ENCODE results near the gene SLC34A2. TPM values are rescaled to one million over a fixed set of nuclear protein-coding genes. Genes with fewer than 3 reads are reported as not detected.
A peak's percentile ranks its signal among the peaks of the same experiment; 100 is the strongest.
"Not testable (repeated sequence)": the region's sequence is repeated elsewhere in the genome, so short reads cannot be mapped to it uniquely, and the experiment has no call there.

Gene SLC34A2
- total RNA-seq, 1 experiment from 2014 or later, result not detected

GRCh38 chr4:25661441-25661840 lies 5.8 kb downstream of the SLC34A2 start:
- DNase-seq (ENCODE audit: low read depth), result not testable (repeated sequence)

GRCh38 chr4:25662306-25662705 lies 6.7 kb downstream of the SLC34A2 start:
- DNase-seq (ENCODE audit: low read depth), result no peak

- DNase-seq (ENCODE audit: low read depth), result no peak
These were observed 8.1 kb downstream of the SLC34A2 start for GRCh38 chr4:25663781-25664180.

GRCh38 chr4:25666031-25666630 lies 10.5 kb downstream of the SLC34A2 start:
- no peak for DNase-seq (ENCODE audit: low read depth)

GRCh38 chr4:25667931-25668557 lies 12.4 kb downstream of the SLC34A2 start:
- DNase-seq (ENCODE audit: low read depth), result peak; percentile 33

- no peak for DNase-seq (ENCODE audit: low read depth)
These were observed 15.3 kb downstream of the SLC34A2 start for GRCh38 chr4:25670991-25671390.

GRCh38 chr4:25672756-25673155 lies 17.1 kb downstream of the SLC34A2 start:
- DNase-seq (ENCODE audit: low read depth), result no peak

- no peak for DNase-seq (ENCODE audit: low read depth)
These were observed 18.7 kb downstream of the SLC34A2 start for GRCh38 chr4:25674386-25674785.

GRCh38 chr4:25676221-25676620 lies 20.6 kb downstream of the SLC34A2 start:
- DNase-seq (ENCODE audit: low read depth), result no peak

GRCh38 chr4:25677157-25677556 lies 21.5 kb downstream of the SLC34A2 start:
- DNase-seq (ENCODE audit: low read depth), result no peak

- DNase-seq (ENCODE audit: low read depth), result no peak
These were observed 22.3 kb downstream of the SLC34A2 start for GRCh38 chr4:25677943-25678342.

GRCh38 chr4:25687773-25688172 lies 32.1 kb downstream of the SLC34A2 start:
- DNase-seq (ENCODE audit: low read depth), result no peak

GRCh38 chr4:25694466-25694865 lies 38.8 kb downstream of the SLC34A2 start:
- DNase-seq (ENCODE audit: low read depth), result peak; percentile 30

GRCh38 chr4:25696409-25696808 lies 40.8 kb downstream of the SLC34A2 start:
- no peak for DNase-seq (ENCODE audit: low read depth)

GRCh38 chr4:25697516-25697915 lies 41.9 kb downstream of the SLC34A2 start:
- DNase-seq (ENCODE audit: low read depth), result no peak

GRCh38 chr4:25700661-25701060 lies 45.0 kb downstream of the SLC34A2 start:
- no peak for DNase-seq (ENCODE audit: low read depth)

GRCh38 chr4:25702848-25703247 lies 47.2 kb downstream of the SLC34A2 start:
- peak; percentile 58 for DNase-seq (ENCODE audit: low read depth)

GRCh38 chr4:25703731-25704388 lies 48.2 kb downstream of the SLC34A2 start:
- DNase-seq (ENCODE audit: low read depth), result peak; percentile 50

- no peak for DNase-seq (ENCODE audit: low read depth)
These were observed 48.9 kb downstream of the SLC34A2 start for GRCh38 chr4:25704516-25704915.

- DNase-seq (ENCODE audit: low read depth), result no peak
These were observed 55.0 kb downstream of the SLC34A2 start for GRCh38 chr4:25710637-25711036.

- no peak for DNase-seq (ENCODE audit: low read depth)
These were observed 57.0 kb downstream of the SLC34A2 start for GRCh38 chr4:25712611-25713010.

GRCh38 chr4:25713812-25714211 lies 58.2 kb downstream of the SLC34A2 start:
- no peak for DNase-seq (ENCODE audit: low read depth)

- no peak for DNase-seq (ENCODE audit: low read depth)
These were observed 67.3 kb downstream of the SLC34A2 start for GRCh38 chr4:25722964-25723363.
